HAP-1 (cell line): ENCODE data around the gene RCBTB1.

Experiments used
- DNase-seq, 2 experiments: peaks; one replicate each; pipeline ENCODE4 v3.0.0-alpha.2; 2016 to 2020; ENCODE audit warnings: low spot score in 2 of 2
- H3K27me3 ChIP-seq: fragments of 250-450 bp; sonication (Bioruptor Pico); 2 replicates; pipeline ENCODE4 v1.5.1; 2020; ENCODE audit warnings: low read depth, mild to moderate bottlenecking, moderate library complexity
- H3K36me3 ChIP-seq: fragments of 250-450 bp; sonication (Bioruptor Pico); replicated peaks from 2 replicates; pipeline ENCODE4 v1.5.1; 2020; ENCODE audit warnings: mild to moderate bottlenecking
- H3K4me1 ChIP-seq: fragments of 250-450 bp; sonication (Bioruptor Pico); 2 replicates; pipeline ENCODE4 v1.5.1; 2020; ENCODE audit warnings: mild to moderate bottlenecking
- H3K4me3 ChIP-seq: fragments of 250-450 bp; sonication (Bioruptor Pico); 2 replicates; pipeline ENCODE4 v1.5.1; 2020; ENCODE audit warnings: mild to moderate bottlenecking, moderate library complexity
- H3K9me3 ChIP-seq: fragments of 250-450 bp; sonication (Bioruptor Pico); 2 replicates; pipeline ENCODE4 v1.5.1; 2020; ENCODE audit warnings: mild to moderate bottlenecking, moderate library complexity
- in situ Hi-C: fragments of 300-500 bp; cut with MboI; formaldehyde crosslinking; loops from 3 replicates; pipeline ENCODE4 v1.14.3; 2020; ENCODE audit warnings: low sequenced_read_pairs, inconsistent platforms, mixed read lengths

The RCBTB1 gene

GRCh38 chr13:49585220-49586157 is at the start of gene RCBTB1:
RCBTB1 (minus strand) TSS chr13:49585558; CDS start chr13:49567279, 18,279 bp downstream.
- Histone ChIP-seq H3K36me3 (peaks cover 3% of the 10 kb centered on the region; the same call in 1 of the 2 replicates), H3K27me3 (no peaks in the 10 kb centered on the region), H3K4me1 (peaks cover 8% of the 10 kb centered on the region), H3K9me3 (no peaks in the 10 kb centered on the region; the same call in 1 of the 2 replicates), H3K4me3 (peak within 1 kb of the TSS; percentile 68)
- in situ Hi-C loops = no loop called here
- DNase-seq = peak; percentile 66 to 74

DNA sequence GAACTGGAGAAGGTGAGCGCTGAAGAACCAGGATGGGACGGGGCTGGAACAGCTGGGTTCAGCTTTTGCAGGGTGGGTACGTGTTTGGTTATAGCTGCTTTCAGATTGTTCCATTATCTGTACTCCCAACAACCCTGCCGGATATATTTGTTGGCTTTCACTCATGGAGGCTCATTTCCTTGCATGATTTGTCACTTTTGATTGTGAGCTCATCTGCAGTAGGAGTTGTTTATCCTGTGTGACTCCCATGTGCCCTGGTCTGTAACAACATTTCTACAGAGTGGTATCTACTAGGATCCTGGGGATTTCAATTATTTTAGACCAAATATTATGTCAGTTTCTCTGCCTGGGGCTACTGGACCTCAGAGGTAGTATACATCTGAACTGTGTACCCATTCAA is 48.4 kb upstream of the RCBTB1 start:
- no peaks in the 10 kb centered on the region; the same call in 1 of the 2 replicates for H3K9me3 ChIP-seq
- H3K4me3 ChIP-seq = no peak overlapping the region
- H3K36me3 ChIP-seq = no peaks in the 10 kb centered on the region
- no peaks in the 10 kb centered on the region for H3K27me3 ChIP-seq
- DNase-seq = no peak
- in situ Hi-C loops = no loop called here
- H3K4me1 ChIP-seq = peaks cover 2% of the 10 kb centered on the region

DNA sequence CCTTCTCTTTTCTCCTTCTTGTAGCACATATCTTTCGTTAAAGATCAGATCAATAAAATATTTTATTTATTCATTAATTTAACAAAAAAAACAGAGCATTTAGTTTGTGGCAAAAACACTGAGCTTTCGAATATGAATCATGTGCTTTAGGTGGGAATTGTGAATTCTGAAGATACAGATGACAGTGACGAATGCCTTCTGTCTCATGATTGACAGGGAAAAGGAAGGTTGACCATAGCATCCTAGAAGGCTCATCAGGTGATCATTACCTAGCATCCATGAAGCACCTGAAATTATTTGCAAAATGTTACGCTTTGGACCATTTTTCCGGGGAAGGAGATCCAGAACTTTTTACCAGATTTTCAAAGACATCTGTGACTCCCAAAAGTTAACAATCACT is 46.8 kb upstream of the RCBTB1 start:
- in situ Hi-C loops = no loop called here
- H3K4me1 ChIP-seq = peaks cover 9% of the 10 kb centered on the region

DNA sequence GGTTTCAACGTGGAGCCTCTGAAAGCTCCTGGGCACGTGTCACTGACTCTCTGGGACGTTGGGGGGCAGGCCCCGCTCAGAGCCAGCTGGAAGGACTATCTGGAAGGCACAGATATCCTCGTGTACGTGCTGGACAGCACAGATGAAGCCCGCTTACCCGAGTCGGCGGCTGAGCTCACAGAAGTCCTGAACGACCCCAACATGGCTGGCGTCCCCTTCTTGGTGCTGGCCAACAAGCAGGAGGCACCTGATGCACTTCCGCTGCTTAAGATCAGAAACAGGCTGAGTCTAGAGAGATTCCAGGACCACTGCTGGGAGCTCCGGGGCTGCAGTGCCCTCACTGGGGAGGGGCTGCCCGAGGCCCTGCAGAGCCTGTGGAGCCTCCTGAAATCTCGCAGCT is 45.2 kb upstream of the RCBTB1 start:
- no peaks in the 10 kb centered on the region for H3K27me3 ChIP-seq
- H3K4me3 ChIP-seq = no peak overlapping the region
- no peaks in the 10 kb centered on the region for H3K36me3 ChIP-seq
- DNase-seq = no peak
- peaks cover 9% of the 10 kb centered on the region for H3K4me1 ChIP-seq
- in situ Hi-C loops = no loop called here
- H3K9me3 ChIP-seq = no peaks in the 10 kb centered on the region; the same call in 1 of the 2 replicates

More for the DNA sequence above, 46.8 kb upstream of the RCBTB1 start:
- no peaks in the 10 kb centered on the region for H3K27me3 ChIP-seq
- H3K4me3 ChIP-seq = no peak overlapping the region
- no peaks in the 10 kb centered on the region for H3K36me3 ChIP-seq
- H3K9me3 ChIP-seq = no peaks in the 10 kb centered on the region; the same call in 1 of the 2 replicates
- DNase-seq = no peak

DNA sequence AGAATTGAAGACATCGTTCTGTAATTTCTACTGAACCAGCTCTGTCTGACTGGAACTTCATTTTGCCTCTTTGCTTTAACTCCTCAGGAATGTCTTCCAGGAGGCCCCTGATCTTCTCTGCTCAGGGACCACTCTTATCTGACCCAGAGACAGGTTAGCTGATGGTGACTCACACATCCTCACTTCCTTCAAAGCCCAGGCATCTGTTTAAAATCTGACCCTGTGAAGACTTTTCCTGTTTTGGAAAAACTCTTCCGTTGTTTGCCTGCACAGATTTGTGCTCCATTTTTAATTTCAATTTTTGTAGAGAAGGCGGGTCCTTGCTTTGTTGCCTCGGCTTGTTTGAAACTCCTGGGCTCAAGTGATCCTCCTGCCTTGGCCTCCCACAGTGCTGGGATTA is 44.6 kb upstream of the RCBTB1 start:
- Histone ChIP-seq H3K4me3 (no peak overlapping the region), H3K36me3 (no peaks in the 10 kb centered on the region), H3K4me1 (peaks cover 9% of the 10 kb centered on the region), H3K27me3 (no peaks in the 10 kb centered on the region), H3K9me3 (no peaks in the 10 kb centered on the region; the same call in 1 of the 2 replicates)
- DNase-seq = no peak
- in situ Hi-C loops = no loop called here

- in situ Hi-C loops = no loop called here
- no peaks in the 10 kb centered on the region for H3K36me3 ChIP-seq
- no peaks in the 10 kb centered on the region for H3K27me3 ChIP-seq
- no peak for DNase-seq
- H3K4me1 ChIP-seq = peaks cover 9% of the 10 kb centered on the region
- H3K4me3 ChIP-seq = no peak overlapping the region
- H3K9me3 ChIP-seq = no peaks in the 10 kb centered on the region; the same call in 1 of the 2 replicates
Measured at GRCh38 chr13:49629196-49629938, 44.0 kb upstream of the RCBTB1 start.

DNA sequence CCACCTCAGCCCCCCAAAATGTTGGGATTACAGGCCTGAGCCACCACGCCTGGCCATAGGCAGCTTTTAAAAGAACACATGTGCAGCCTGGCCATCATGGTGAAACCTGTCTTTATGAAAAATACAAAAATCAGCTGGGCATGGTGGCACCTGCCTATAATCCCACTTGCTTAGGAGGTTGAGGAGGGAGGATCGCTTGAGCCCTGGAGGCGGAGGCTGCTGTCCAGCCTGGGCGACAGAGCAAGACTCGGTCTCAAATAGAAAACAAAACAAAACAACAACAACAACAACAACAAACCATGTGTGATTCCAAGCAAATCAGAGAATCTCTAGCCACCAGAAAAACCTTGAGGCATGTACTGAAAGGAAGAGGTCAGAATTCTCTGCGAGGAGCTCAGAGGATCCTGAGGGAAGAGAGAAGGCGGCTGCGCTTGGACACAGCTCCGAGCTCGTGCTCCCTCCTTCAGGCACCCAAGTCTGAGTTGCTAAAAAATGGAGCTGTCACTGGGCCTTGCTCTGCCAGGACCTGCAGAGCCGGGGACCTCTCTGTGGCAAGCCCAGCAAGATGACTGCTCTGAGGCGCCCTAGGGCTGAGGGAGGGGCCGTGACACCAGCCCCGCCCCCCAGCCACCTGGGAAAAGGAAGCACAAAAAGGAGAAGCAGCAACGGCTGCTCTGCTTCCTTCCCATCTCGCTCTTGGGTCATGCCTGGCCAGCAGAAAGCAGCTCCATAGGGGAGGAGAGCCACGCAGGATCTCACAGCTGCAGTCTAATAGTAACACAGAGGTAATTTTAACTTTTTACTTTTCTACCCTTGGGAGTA is 42.7 kb upstream of the RCBTB1 start, which contains the start of gene ARL11:
Gene ARL11 (plus strand): TSS at position 677 of the 822 bp plus-strand sequence. CDS start 1,941 bp downstream, outside the sequence.
- Histone ChIP-seq H3K36me3 (no peaks in the 10 kb centered on the region), H3K9me3 (no peaks in the 10 kb centered on the region; the same call in 1 of the 2 replicates), H3K27me3 (no peaks in the 10 kb centered on the region), H3K4me1 (peaks cover 9% of the 10 kb centered on the region), H3K4me3 (peak within 1 kb of the TSS; percentile 9; the same call in 1 of the 2 replicates)
- in situ Hi-C loops = no loop called here
- peak; percentile 21 to 72 for DNase-seq

DNA sequence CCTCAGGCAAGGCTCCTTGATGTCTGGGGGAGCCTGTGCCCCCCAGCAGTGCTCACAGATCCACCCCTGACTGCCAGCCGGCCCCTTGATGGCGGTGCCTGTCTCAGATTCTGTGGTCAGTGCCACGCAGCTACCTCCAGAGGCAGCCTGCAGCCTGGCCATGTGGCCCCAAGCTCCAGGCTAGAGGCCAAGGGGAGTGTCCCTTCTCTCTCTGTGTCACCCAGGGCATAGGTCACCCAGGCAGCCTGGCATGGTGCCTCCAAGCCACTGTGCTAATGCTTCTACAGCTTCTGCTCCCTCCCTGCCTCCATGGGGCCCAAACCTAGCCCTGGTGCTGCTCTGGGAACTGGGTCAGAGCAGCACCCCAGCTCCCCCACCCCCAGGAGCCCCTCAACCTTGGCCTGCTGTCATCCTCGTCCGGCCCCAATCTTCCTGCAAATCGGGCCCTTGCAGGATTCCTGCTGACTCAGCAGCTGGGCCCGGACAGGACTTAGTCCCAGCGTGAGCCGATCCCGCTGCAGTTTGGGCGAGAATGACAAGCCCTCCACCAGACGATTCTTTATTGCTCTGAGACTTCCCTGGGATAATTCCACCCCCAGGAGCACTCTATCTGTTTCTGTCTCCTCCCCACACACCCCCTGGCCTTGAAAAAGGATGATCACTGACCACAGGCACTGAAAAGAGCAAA is 40.2 kb upstream of the RCBTB1 start:
- H3K4me1 ChIP-seq = peaks cover 9% of the 10 kb centered on the region
- H3K27me3 ChIP-seq = no peaks in the 10 kb centered on the region
- no peaks in the 10 kb centered on the region for H3K36me3 ChIP-seq
- H3K4me3 ChIP-seq = no peak overlapping the region
- H3K9me3 ChIP-seq = no peaks in the 10 kb centered on the region; the same call in 1 of the 2 replicates
- in situ Hi-C loops = no loop called here
- DNase-seq = no peak

- in situ Hi-C loops = no loop called here
- peaks cover 9% of the 10 kb centered on the region for H3K4me1 ChIP-seq
- no peak overlapping the region for H3K4me3 ChIP-seq
- H3K9me3 ChIP-seq = no peaks in the 10 kb centered on the region; the same call in 1 of the 2 replicates
- no peaks in the 10 kb centered on the region for H3K36me3 ChIP-seq
- no peaks in the 10 kb centered on the region for H3K27me3 ChIP-seq
- DNase-seq = no peak
Measured at GRCh38 chr13:49624229-49624628, 38.9 kb upstream of the RCBTB1 start.

- no peaks in the 10 kb centered on the region for H3K36me3 ChIP-seq
- in situ Hi-C loops = no loop called here
- DNase-seq = no peak
Measured at GRCh38 chr13:49622174-49622946, 37.0 kb upstream of the RCBTB1 start.

GRCh38 chr13:49620170-49620621 is 34.8 kb upstream of the RCBTB1 start:
- in situ Hi-C loops = no loop called here
- DNase-seq = no peak

More at GRCh38 chr13:49622174-49622946, 37.0 kb upstream of the RCBTB1 start:
- Histone ChIP-seq H3K9me3 (no peaks in the 10 kb centered on the region), H3K27me3 (no peaks in the 10 kb centered on the region), H3K4me3 (no peak overlapping the region), H3K4me1 (peaks cover 2% of the 10 kb centered on the region; the same call in 1 of the 2 replicates)

GRCh38 chr13:49616676-49617065 is 31.3 kb upstream of the RCBTB1 start:
- Histone ChIP-seq H3K4me3 (no peak overlapping the region), H3K9me3 (no peaks in the 10 kb centered on the region), H3K4me1 (peaks cover 2% of the 10 kb centered on the region; the same call in 1 of the 2 replicates), H3K27me3 (no peaks in the 10 kb centered on the region), H3K36me3 (no peaks in the 10 kb centered on the region)
- DNase-seq = no peak
- in situ Hi-C loops = no loop called here

More at GRCh38 chr13:49620170-49620621, 34.8 kb upstream of the RCBTB1 start:
- no peaks in the 10 kb centered on the region for H3K9me3 ChIP-seq
- H3K27me3 ChIP-seq = no peaks in the 10 kb centered on the region
- H3K4me1 ChIP-seq = peaks cover 2% of the 10 kb centered on the region; the same call in 1 of the 2 replicates
- no peak overlapping the region for H3K4me3 ChIP-seq
- no peaks in the 10 kb centered on the region for H3K36me3 ChIP-seq
